NCI-H146 treated with DMSO at 0.1 percent for 48 hours (cell line): ENCODE measurements around the gene UCK2.

ENCODE experiments used
- DNase-seq: peaks from one replicate; lab custom pipeline; 2025; ENCODE audit not compliant: unreplicated experiment; lab: John Stamatoyannopoulos, UW

Gene UCK2

DNA sequence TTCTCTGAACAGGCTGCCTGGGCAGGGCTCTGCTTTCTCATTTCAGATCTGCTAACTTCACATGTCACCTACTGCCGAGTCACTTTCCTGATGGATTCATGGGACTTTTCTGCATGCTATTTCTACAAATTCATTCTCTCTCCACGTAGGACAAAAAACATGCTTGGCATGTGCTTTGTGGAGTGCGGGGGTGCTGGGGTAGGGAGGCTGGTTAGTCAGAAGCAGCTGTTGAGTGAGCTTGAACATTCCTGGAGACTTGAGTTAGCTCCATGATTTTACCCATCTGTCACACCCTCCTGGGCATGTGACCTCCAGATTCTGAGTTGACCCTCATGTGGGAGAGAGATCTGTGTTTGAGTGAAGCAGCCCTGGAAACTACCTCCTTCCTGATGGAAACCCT, 71.4 kb downstream of the UCK2 start:
- no peak for DNase-seq

DNA sequence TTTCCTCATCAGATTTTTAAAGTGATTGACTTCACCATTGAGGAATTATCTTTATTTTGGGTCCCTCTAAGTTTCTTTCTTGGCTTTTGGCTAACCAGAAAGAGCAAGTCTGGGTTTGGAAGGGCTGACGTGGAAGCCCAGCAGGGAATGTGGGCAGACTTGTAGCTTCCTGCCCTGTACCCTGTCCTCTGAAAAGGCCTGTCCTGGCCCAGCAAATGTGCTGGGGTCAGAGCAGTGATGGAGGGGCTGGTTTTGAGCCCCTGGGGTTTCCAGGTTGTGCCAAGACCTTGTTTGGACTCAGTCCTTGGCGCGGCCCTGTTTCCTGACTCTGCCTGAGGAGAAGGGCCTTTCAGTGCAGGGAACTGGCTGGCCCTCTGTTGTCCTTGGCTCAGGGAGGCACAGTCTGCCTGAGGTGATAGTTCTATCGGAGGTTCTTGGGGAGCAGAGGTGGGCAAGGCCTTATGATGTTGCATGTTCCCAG, 72.1 kb downstream of the UCK2 start:
- DNase-seq, result no peak

DNA sequence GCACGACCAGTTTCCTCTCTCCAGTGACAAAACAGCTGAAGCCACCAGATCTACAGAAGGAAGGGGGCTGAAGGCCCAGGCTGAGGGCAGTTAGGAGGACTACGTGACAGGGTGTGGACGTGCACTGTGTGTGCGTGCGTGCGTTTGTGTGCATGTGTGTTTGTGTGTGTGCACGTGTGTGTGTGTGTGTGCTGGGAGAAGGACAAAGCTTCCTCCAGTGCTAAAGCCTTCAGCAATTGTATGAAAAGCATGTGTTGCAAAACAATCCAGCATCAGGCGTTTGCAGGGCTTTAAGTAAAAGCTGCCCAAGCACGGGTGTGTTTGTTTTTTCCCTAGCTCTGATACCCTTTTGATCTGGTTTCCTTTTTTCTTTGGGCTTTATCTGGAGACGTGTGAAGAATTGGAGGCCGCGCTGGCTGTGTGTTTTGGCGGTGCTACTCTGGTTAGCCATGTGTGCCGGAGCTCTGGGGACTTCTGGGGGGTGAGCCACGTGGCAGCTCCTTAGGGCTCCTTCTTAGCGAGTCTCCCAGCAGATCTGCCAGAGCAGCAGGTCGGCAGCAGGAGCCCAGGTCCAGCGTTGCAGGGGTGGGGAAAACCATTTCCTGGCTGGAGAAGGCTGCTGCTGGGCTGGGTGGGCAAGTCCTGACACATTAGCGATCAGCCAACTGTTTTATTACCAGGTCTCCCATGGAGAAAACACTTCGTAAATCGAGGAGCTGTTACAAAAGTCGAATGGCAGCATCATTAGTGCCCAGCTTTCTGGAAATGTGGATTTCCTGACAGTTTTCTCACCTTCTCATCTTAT, 73.4 kb downstream of the UCK2 start:
- DNase-seq, result no peak

DNA sequence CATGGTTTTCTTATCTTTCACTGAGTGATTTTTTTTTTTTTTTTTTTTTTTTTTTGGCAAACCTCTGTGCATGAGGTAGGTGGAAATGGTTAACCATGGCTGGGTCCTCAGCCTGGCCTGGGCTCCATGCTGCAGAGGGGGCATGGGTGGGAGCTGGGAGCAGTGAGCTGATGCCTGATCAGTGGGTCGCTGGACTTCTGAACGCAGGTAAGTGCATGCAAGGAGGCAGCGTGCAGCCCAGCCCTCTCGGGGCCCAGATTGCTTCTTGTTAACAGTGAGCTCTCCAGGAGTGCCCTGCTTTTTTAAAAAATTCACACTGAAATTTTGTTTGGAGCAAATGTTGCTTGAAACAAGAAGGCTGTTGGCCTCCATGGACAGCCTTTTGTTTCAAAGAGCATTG, 75.2 kb downstream of the UCK2 start:
- DNase-seq, result no peak

DNA sequence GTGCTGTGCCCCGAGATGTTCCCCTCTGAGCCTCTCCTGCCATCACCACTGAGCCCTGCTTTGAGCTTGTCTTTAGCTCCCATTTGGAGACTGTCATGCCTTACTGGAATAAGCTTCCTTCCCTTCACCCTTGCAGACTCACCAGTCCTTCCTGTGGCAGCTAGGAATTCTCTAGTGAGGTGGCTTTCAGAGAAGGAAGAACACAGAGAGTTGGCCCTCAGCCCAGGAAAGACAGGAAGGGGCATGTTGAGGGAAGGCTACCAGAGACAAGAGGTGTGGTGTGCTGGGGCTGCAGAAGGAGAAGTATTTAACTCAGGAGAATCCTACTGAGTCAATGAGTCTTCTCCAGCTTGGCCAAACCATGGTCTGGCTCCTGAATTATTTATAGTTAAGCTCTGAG, 76.3 kb downstream of the UCK2 start:
- DNase-seq, result no peak

DNA sequence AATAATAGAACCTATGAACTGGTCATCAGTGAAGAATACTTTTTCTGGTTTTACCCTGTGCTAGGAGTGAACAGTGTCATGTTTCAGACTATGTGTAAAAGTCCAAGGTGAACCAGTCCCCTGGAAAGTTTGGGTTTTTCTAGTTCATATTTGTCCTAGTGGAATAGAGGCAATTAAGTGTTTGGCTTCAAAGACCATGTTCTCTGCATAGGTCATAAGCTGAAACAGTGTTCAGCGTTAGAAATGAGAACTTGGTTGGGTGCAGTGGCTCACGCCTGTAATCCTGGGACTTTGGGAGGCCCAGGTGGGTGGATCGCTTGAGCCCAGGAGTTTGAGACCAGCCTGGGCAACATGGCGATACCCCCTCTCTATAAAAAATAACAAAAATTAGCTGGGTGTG, 77.5 kb downstream of the UCK2 start:
- DNase-seq, result no peak

DNA sequence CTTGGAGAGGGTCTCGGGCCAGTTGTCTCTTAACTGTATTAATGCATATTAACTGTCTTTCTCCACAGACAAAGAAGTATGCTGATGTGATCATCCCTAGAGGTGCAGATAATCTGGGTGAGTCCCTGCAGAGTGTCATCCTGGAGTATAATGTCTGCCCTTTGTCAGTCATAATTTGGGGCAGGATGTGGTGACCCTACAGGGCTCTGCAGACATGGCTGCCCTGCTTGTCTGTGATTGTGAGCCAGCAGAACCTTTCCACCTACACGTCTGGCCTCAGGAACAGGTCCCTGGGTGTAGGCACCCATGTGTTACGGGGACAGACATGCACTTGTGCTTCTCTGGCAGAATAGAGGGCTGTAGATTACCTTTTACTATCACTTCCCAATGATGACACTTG, 78.4 kb downstream of the UCK2 start:
- no peak for DNase-seq

DNA sequence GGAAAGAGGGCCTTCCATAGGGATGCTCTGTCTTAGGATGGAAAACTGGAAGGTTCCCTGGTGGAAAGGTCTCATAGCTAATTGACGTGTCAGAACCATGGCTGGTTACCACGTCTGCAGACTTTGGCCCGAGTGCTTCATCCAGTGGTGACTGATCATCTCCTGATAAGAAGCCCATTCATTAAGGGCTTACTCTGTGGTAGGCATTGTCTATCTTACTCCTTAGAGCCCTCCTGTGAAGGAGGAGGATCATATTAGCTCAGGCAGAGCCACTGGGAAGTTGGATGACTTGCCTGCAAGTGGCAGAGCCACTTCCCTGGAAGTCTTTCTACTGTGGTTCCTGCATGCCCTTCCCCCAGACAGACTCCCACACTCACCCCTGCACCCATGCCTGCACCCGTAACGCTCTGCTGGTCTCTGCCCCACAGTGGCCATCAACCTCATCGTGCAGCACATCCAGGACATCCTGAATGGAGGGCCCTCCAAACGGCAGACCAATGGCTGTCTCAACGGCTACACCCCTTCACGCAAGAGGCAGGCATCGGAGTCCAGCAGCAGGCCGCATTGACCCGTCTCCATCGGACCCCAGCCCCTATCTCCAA, 79.9 kb downstream of the UCK2 start:
- DNase-seq, result no peak

DNA sequence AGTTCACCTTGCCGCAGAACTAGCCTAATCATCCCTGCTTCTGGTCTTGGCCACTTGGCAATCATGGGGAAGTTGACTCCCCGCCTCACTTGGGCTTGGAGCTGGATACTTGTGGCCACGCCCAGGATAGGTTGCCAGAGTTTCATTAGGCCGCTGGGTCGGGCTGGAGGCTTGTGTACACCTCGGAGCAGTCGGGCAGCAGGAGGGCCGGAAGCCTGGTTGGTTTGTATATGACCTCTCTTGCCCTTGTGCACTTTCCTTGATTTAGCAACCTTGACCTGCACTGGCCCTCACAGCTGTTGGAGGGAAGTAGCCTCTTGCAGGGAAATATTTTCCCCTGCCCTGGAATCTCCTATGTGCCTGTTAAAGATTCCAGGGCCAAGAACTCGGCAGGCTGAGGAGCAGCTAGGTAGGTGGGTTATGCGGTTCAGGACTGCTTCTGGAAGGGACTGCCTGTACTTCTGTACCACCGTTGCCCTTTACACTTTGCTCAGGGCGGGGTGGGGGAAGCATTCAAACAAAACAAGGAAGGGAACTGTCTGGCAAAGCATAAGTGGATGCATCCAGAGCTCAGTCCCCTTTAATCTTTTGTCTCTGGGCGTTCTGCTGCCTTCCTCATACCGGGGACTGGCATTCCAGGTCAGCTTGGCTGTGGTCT, 83.5 kb downstream of the UCK2 start:
- DNase-seq, result no peak

DNA sequence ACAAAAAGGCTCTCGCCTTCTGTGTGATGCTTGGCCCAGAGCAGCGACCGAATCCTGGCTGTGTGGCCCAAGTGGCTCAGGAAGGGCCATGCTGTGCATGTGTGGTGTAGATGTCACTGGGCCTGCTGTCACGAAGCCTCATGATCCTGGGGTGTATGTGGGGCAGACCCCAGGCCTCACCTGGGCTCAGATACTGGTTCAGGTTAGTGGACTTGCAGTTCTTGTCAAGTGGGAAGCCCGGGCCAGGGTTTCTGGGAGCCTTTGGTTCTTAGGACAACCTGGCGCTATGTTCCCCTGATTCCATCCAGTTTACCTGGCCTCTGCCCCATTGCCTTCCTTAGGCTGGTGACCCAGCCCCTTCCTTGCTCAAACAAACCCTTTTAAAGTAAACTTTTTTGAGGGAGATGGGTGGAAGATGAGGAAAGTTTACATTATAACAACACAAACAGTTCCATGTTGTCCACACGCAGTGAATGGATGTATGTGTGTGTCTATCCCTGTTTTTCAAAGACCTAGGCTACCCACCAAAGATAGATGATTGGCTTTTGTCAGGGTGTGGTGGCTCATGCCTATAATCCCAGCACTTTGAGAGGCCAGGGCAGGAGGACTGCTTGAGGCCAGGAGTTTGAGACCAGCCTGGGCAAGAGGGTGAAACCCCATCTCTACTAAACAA, 84.3 kb downstream of the UCK2 start:
- no peak for DNase-seq

DNA sequence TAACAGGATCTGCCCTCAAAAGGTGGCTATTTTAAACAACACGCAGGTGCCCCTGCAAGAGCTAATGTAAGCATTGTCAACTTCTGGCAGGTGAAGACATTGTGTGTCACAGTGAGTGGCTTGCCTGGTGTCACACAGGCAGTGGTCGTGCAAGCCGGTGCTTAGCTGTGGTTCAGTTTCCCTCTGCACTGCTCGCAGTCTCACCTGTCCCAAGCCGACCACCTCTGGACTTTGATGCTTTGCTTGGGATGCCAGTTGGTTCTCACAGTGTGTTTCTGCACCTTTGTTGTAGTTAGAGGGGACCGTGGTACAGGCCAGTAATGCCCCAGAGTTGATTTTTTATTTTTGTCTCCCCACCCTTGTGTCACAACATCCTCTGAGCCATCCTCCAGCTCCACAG, 85.2 kb downstream of the UCK2 start:
- no peak for DNase-seq

DNA sequence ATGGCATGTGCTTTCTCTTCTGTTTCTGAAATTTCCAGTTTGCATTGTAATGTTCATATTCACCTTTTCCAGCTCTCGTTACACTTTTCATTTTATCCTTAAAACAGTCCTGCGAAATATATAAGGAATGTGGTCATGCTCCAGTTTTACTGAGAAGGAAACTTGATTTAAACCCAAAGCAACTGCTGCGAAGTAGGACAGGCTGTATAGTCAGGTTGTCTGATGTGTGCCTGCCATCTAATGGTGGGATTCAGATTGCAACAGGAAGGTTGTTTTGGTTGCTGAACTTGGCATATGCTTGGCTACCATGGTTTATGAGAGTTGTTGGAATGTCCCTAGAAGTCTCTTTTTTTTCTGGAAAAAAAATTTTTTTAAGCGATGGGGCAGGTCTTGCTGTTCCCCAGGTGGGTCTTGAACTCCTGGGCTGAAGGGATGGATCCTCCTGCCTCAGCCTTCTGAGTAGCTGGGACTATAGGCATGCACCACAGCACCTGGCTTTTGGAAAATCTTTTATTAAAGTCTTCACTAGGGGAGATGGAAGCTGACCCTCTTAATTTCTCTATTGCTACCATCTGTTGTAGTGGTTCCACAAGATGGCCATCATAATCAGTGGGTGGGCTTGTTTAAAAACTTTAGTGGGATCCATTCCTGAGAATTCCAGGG, 86.9 kb downstream of the UCK2 start:
- no peak for DNase-seq

DNA sequence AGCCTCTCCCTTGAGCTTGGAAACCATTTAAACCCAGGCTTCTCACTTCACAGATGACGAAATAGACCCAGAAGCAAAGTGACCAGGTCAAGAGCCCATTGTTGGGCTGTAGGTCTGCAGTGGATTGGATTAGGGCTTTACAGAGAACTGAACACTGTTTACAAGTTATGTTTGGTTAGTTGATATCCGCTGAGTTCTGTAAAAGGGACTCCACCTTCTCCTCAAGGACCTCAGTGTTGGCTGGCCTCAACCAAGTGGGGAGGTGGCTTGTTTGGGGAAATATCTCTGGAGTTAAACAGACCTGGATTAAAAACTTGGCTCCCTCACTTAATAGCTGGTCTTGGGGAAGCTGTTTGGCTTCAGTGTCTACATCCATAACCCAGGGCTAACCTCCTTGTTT, 88.1 kb downstream of the UCK2 start:
- DNase-seq, result no peak

DNA sequence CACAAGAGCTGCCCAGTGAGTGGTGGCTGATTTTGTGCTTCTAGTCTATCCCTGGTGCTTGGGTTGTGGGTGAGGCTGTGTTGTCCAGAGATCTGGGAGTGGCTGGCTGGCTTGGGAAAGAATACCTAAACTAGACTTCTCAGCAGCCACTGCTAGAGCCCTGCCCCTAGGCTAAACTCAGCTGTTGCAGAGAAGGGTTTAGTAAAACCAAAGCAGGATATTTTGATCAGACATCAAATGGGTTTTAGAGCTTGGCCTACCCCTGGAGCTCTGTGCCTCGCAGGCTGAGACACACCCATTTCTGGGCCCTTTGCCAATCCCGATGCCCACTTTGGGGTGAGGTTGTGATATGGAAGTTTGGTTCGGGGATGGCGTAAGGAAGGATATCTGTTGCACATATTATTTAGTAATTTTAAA, 88.5 kb downstream of the UCK2 start:
- no peak for DNase-seq

DNA sequence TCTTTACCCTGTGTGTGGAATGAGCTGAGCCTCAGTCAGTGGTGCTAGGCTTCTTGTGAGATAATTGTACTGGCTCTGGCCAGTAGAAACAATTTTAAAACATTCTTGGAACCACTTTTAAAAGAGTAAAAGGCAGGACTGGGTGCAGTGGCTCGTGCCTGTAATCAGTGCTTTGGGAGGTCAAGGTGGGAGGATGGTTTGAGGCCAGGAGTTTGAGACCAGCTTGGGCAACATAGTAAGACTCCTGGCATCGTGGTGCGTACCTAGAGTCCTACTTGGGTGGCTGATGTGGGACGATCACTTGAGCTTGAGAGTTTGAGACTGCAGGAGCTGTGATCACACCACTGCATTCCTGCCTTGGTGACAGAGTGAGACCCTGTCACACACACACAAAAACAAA, 89.8 kb downstream of the UCK2 start:
- no peak for DNase-seq

DNA sequence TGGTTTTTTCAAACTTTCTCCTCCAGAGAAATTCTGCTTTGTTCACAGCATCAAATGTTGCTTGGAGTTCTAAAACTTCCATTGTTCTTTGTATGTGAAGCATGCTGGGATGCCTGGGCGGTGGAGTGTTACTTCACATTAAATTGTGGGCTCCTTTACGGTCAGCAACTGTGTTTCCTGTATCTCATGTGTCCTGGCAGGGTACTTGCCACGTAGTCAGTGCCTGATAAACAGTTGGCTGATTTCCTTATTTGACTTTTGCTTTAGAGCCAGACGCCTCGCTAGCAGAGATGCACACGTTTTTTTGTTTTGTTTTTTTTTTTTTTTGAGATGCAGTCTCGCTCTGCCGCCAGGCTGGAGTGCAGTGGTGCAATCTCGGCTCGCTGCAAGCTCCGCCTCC, 96.7 kb downstream of the UCK2 start:
- no peak for DNase-seq

DNA sequence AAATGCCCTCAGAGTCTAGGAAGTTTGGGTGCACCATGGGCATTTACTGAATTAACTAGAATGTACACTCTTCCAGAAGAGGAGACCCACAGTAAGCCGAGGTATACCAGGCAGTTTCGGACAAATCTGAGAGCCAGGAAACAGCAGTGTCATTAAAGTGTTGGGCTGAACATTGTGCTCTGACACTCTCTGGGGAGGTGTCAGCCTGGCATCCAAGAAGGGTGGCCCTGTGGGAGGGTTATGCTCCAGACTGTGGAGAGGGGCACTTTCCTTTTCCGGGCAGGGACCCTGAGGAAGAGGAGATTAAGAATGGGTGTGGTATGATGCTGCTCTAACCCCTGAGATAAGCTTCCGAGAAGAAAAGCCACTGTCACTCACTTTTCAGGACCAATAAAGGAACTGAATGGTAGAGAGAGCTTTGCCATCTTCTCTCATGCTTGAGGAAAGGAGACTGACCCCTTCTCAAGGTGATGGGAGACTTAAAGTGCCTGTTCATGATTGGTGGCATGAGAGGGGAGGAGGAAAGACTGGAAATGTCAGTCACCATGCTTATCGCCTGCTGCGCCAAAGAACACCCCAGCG, 98.2 kb downstream of the UCK2 start:
- no peak for DNase-seq

DNA sequence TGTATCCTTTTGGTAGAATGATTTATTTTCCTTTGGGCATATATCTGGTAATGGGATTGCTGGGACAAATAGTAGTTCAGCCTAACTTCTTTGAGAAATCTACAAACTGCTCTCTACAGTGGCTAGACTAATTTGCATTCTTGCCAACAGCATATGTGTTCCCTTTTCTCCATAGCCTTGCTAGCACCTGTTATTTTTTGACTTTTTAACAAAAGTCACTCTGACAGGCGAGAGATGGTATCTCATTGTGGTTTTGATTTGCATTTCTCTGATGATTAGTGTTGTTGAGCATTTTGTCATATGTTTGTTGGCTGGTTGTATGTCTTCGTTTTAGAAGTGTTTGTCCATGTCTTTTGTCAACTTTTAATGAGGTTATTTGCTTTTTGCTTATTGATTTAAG, 99.8 kb downstream of the UCK2 start:
- DNase-seq, result no peak

DNA sequence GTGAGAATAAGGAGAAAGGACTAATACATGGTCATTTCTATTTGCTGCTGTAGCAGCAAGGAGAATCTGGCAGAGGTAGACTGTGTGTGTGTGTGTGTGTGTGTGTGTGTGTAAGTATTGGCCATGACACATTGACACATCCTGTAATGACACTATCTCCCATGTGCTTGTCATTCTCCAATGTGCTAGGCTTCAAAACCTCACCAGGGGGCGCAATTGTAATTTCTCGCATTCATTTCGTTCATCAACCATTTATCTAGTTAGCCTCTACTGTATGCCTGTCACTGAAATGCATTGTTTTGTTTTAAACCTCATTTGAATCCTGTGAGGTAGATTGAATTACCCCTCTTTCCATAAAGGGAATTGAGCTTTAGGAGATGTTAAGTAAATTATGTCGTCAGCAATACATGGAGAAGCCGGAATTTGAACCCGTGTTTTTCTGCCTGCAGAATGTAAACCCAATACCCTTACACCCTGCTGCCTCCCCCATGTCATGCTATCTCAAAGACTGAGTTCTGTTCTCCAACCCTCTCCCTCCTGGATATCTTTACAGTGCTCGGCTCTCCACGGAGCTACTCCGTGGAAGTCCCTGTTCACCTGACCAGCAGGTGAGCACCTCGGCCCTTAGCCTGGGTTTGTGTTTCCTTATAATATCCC, 100.8 kb downstream of the UCK2 start:
- DNase-seq, result no peak

DNA sequence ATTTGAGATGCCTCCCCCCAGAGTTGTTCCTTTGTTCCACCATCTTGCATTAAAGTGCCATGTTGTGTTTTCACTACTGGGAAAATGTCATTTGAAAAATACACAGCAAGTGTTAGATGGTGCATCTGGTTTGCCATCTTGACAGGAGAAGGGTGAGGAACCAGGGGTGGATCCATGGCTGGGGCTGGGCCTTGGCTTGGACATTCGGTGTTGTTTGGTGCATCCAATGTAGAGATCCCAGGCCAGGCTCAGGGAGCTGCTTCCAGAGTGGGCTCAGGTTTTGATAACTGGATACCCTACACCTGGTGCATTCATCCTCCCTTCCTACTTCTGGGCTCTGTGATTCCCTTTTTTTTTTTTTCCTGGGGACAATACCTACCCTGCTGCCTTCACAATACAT, 103.5 kb downstream of the UCK2 start:
- DNase-seq, result no peak
